Ascending aorta (tissue), 2 donors: ENCODE data around the gene PCDH1. TPM values are rescaled to one million over a fixed set of nuclear protein-coding genes. Genes with fewer than 3 reads are reported as not detected.
"Not testable (repeated sequence)": the region's sequence is repeated elsewhere in the genome, so short reads cannot be mapped to it uniquely, and the experiment has no call there.

Experiments
- DNase-seq, 2 donors: peaks; one replicate each; pipeline ENCODE4 v3.0.0-alpha.2; 2019; ENCODE audit warnings: low spot score in 2 of 2
- H3K27ac ChIP-seq, 2 donors: fragments of 200-600 bp; sonication (generic); one replicate each; pipeline ENCODE4 v1.5.1; 2016 to 2017; ENCODE audit warnings: mild to moderate bottlenecking in 1 of 2
- H3K27me3 ChIP-seq: fragments of 200-600 bp; sonication (generic); one replicate; pipeline ENCODE4 v1.5.1; 2017
- H3K36me3 ChIP-seq, 2 donors: fragments of 200-600 bp; sonication (generic); one replicate each; pipeline ENCODE4 v1.5.1; 2016
- H3K4me1 ChIP-seq, 2 donors: fragments of 200-600 bp; sonication (generic); one replicate each; pipeline ENCODE4 v1.5.1; 2016 to 2017; ENCODE audit warnings: mild to moderate bottlenecking in 1 of 2
- H3K4me3 ChIP-seq, 2 donors: fragments of 200-600 bp; sonication (generic); one replicate each; pipeline ENCODE4 v1.5.1; 2016 to 2017; ENCODE audit warnings: mild to moderate bottlenecking in 1 of 2
- H3K9me3 ChIP-seq, 2 donors: fragments of 200-600 bp; sonication (generic); one replicate each; pipeline ENCODE4 v1.5.1; 2016
- CTCF ChIP-seq, 3 experiments: fragments of 200-600 bp in 2 of 3; fragments of 450-650 bp in 1 of 3; sonication (generic) in 2 of 3; IDR thresholded peaks; one replicate each; pipeline ENCODE4 v1.5.1; 2016 to 2019; ENCODE audit warnings: antibody characterized with exemption in 3 of 3, mild to moderate bottlenecking in 1 of 3, moderate library complexity in 1 of 3
- intact Hi-C: fragments of 100-400 bp; cut with DNase I; formaldehyde crosslinking; loops from one replicate; pipeline ENCODE4 v1.15.1; 2023
- total RNA-seq: library from RNA; depleted of rRNA; stranded (reverse); fragments of >200 nt; gene quantifications from one replicate; pipeline ENCODE4 v1.1.0, GENCODE V29; 2016

Gene PCDH1
- total RNA-seq, 1 donor from 2014 or later = 165 TPM

GRCh38 chr5:141898448-141899049, 20.3 kb upstream of the PCDH1 start:
- Histone ChIP-seq H3K27ac (no peak overlapping the region), H3K4me3 (no peak overlapping the region), H3K4me1 (no peaks in the 10 kb centered on the region), H3K9me3 (no peaks in the 10 kb centered on the region), H3K36me3 (no peaks in the 10 kb centered on the region), H3K27me3 (no peaks in the 10 kb centered on the region)
- intact Hi-C loops = no loop called here
- DNase-seq = no peak
- no peak for TF ChIP-seq CTCF (IDR thresholded peaks at IDR 0.05)

- Histone ChIP-seq H3K27ac (no peak overlapping the region), H3K27me3 (no peaks in the 10 kb centered on the region), H3K9me3 (no peaks in the 10 kb centered on the region), H3K4me3 (no peak overlapping the region), H3K36me3 (no peaks in the 10 kb centered on the region), H3K4me1 (no peaks in the 10 kb centered on the region)
- intact Hi-C loops = no loop called here
- TF ChIP-seq CTCF (IDR thresholded peaks at IDR 0.05) = no peak
- DNase-seq = no peak
Observed at GRCh38 chr5:141897425-141897824, 19.2 kb upstream of the PCDH1 start.

- H3K4me1 ChIP-seq, intact Hi-C loops, H3K9me3 ChIP-seq, DNase-seq, H3K4me3 ChIP-seq, H3K27me3 ChIP-seq, H3K36me3 ChIP-seq, H3K27ac ChIP-seq: not testable (repeated sequence)
Observed at GRCh38 chr5:141890429-141890828, 12.2 kb upstream of the PCDH1 start.

- peak in 2 of 3 experiments; percentile 7 to 40 for TF ChIP-seq CTCF (IDR thresholded peaks at IDR 0.05)
- Histone ChIP-seq H3K27me3 (no peaks in the 10 kb centered on the region), H3K27ac (no peak overlapping the region), H3K9me3 (no peaks in the 10 kb centered on the region), H3K4me1 (no peaks in the 10 kb centered on the region), H3K36me3 (no peaks in the 10 kb centered on the region), H3K4me3 (no peak overlapping the region)
- DNase-seq = no peak
- intact Hi-C loops = loop anchor here (2.0 kb wide), 1 partner anchor 71 kb away; no protein-coding TSS in a partner anchor
Observed at GRCh38 chr5:141889282-141889871, 11.2 kb upstream of the PCDH1 start.

GRCh38 chr5:141883892-141884318, 5.7 kb upstream of the PCDH1 start:
- peaks cover 8% of the 10 kb centered on the region for H3K27me3 ChIP-seq
- no peaks in the 10 kb centered on the region for H3K36me3 ChIP-seq
- intact Hi-C loops = no loop called here
- TF ChIP-seq CTCF (IDR thresholded peaks at IDR 0.05) = no peak
- peaks cover 2 to 4% of the 10 kb centered on the region in 2 donors for H3K4me1 ChIP-seq
- no peaks in the 10 kb centered on the region for H3K9me3 ChIP-seq
- H3K4me3 ChIP-seq = no peak overlapping the region
- no peak for DNase-seq
- no peak overlapping the region for H3K27ac ChIP-seq

- Histone ChIP-seq H3K27ac (no peak overlapping the region), H3K4me3 (no peak overlapping the region), H3K36me3 (no peaks in the 10 kb centered on the region), H3K4me1 (peaks cover 7 to 10% of the 10 kb centered on the region in 2 donors), H3K9me3 (no peaks in the 10 kb centered on the region), H3K27me3 (peaks cover 8% of the 10 kb centered on the region)
- no peak for TF ChIP-seq CTCF (IDR thresholded peaks at IDR 0.05)
- intact Hi-C loops = no loop called here
- DNase-seq = no peak
Observed at GRCh38 chr5:141883184-141883891, 5.1 kb upstream of the PCDH1 start.
